Suprapubic skin (tissue), 4 donors: ENCODE measurements around the gene CLDN14. TPM values are rescaled to one million over a fixed set of nuclear protein-coding genes. Genes with fewer than 3 reads are reported as not detected.

Experiments
- DNase-seq, 2 donors: peaks; one replicate each; pipeline ENCODE4 v3.0.0-alpha.2; 2019; ENCODE audit warnings: low spot score in 2 of 2
- H3K27ac ChIP-seq: fragments of 200-600 bp; sonication (generic); one replicate; pipeline ENCODE4 v1.5.1; 2019
- H3K27me3 ChIP-seq: fragments of 200-600 bp; sonication (generic); one replicate; pipeline ENCODE4 v1.5.1; 2019
- H3K36me3 ChIP-seq: fragments of 200-600 bp; sonication (generic); one replicate; pipeline ENCODE4 v1.5.1; 2019
- H3K4me1 ChIP-seq: fragments of 200-600 bp; sonication (generic); one replicate; pipeline ENCODE4 v1.5.1; 2019
- H3K4me3 ChIP-seq: fragments of 200-600 bp; sonication (generic); one replicate; pipeline ENCODE4 v1.5.1; 2019; ENCODE audit warnings: mild to moderate bottlenecking
- H3K9me3 ChIP-seq: fragments of 200-600 bp; sonication (generic); one replicate; pipeline ENCODE4 v1.5.1; 2019
- CTCF ChIP-seq, 2 donors: fragments of 200-600 bp in 1 of 2; fragments of 450-650 bp in 1 of 2; sonication (generic) in 1 of 2; IDR thresholded peaks; one replicate each; pipeline ENCODE4 v1.5.1; 2016 to 2019; ENCODE audit warnings: antibody characterized with exemption in 2 of 2, mild to moderate bottlenecking in 1 of 2, moderate library complexity in 1 of 2
- EP300 ChIP-seq: sonication (generic); formaldehyde crosslinking; IDR thresholded peaks from one replicate; pipeline ENCODE4 v1.6.1; 2017; ENCODE audit warnings: antibody characterized with exemption
- POLR2A ChIP-seq, 2 donors: fragments of 450-650 bp; IDR thresholded peaks; one replicate each; pipeline ENCODE4 v1.6.1; 2017; ENCODE audit warnings: antibody characterized with exemption in 2 of 2, mild to moderate bottlenecking in 2 of 2, moderate library complexity in 2 of 2
- POLR2AphosphoS5 ChIP-seq, 3 donors: sonication (generic); formaldehyde crosslinking; IDR thresholded peaks; one replicate each; pipeline ENCODE4 v1.6.1; 2017; ENCODE audit warnings: antibody characterized with exemption in 3 of 3
- WGBS: methylation state at CpG from one replicate; pipeline ENCODE4 v1.1.5; 2018; 5-methylcytosine and 5-hydroxymethylcytosine counted together
- total RNA-seq, 4 donors: library from RNA; depleted of rRNA; stranded (reverse); fragments of >200 nt; gene quantifications; one replicate each; pipeline ENCODE4 v1.1.0, GENCODE V29; 2016

Gene CLDN14
- total RNA-seq, 4 donors from 2014 or later: 0.42 to 0.62 TPM; not detected in 2

DNA sequence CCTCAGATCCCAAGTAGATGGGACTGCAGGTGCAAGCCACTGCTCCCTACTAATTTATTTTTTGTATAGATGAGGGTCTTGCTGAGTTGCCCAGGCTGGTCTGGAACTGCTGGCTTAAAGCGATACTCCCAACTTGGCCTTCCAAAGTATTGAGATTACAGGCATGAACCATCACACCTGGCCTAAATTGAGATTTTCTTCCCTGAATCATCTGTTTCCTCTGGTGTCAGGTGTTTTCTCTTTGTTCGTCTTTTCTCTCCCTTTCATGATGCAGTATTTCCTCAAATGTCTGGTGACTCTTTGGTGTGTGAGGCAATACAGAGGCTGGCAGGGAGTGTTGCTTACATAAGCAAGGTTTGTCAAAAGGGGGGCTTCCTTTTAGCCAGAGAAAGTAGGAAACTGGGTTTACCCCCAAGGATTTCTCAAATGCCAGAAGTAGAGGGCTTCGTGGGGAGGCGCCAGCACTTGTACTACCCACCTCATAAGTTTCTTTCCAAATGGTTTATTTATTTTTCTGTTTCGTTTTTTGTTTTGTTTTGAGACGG lies 27.6 kb downstream of the CLDN14 start:
- Histone ChIP-seq H3K4me3 (no peak overlapping the region), H3K27ac (no peak overlapping the region), H3K9me3 (no peaks in the 10 kb centered on the region), H3K4me1 (no peaks in the 10 kb centered on the region), H3K27me3 (no peaks in the 10 kb centered on the region), H3K36me3 (no peaks in the 10 kb centered on the region)
- TF ChIP-seq POLR2AphosphoS5 (IDR thresholded peaks at IDR 0.05): no peak
- TF ChIP-seq POLR2A (IDR thresholded peaks at IDR 0.05): no peak
- TF ChIP-seq EP300: no peak
- TF ChIP-seq CTCF (IDR thresholded peaks at IDR 0.05): no peak
- 89% methylated on average over 6 of the region's 6 CpGs for WGBS
- no peak for DNase-seq

- no peak overlapping the region for H3K27ac ChIP-seq
- WGBS: 92% methylated on average over 8 of the region's 8 CpGs
- no peak overlapping the region for H3K4me3 ChIP-seq
- TF ChIP-seq CTCF (IDR thresholded peaks at IDR 0.05) (no peak), EP300 (no peak), POLR2A (IDR thresholded peaks at IDR 0.05) (no peak), POLR2AphosphoS5 (IDR thresholded peaks at IDR 0.05) (no peak)
- no peak for DNase-seq
- H3K9me3 ChIP-seq: no peaks in the 10 kb centered on the region
- no peaks in the 10 kb centered on the region for H3K36me3 ChIP-seq
- no peaks in the 10 kb centered on the region for H3K4me1 ChIP-seq
- H3K27me3 ChIP-seq: no peaks in the 10 kb centered on the region
Observed at GRCh38 chr21:36451506-36451905, 28.4 kb downstream of the CLDN14 start.

GRCh38 chr21:36450511-36450910 lies 29.4 kb downstream of the CLDN14 start:
- Histone ChIP-seq H3K36me3 (no peaks in the 10 kb centered on the region), H3K27ac (no peak overlapping the region), H3K4me1 (no peaks in the 10 kb centered on the region), H3K9me3 (no peaks in the 10 kb centered on the region), H3K27me3 (no peaks in the 10 kb centered on the region), H3K4me3 (no peak overlapping the region)
- TF ChIP-seq POLR2A (IDR thresholded peaks at IDR 0.05) (no peak), POLR2AphosphoS5 (IDR thresholded peaks at IDR 0.05) (no peak), EP300 (no peak), CTCF (IDR thresholded peaks at IDR 0.05) (no peak)
- DNase-seq: no peak
- WGBS: 81% methylated on average over 2 of the region's 2 CpGs

GRCh38 chr21:36446301-36446700 lies 33.6 kb downstream of the CLDN14 start:
- Histone ChIP-seq H3K27ac (no peak overlapping the region), H3K36me3 (no peaks in the 10 kb centered on the region), H3K4me1 (no peaks in the 10 kb centered on the region), H3K27me3 (no peaks in the 10 kb centered on the region), H3K4me3 (no peak overlapping the region), H3K9me3 (no peaks in the 10 kb centered on the region)
- no peak for DNase-seq
- WGBS: 70% methylated on average over 10 of the region's 10 CpGs
- TF ChIP-seq POLR2A (IDR thresholded peaks at IDR 0.05): no peak
- TF ChIP-seq CTCF (IDR thresholded peaks at IDR 0.05): no peak
- TF ChIP-seq POLR2AphosphoS5 (IDR thresholded peaks at IDR 0.05): no peak
- TF ChIP-seq EP300: no peak

DNA sequence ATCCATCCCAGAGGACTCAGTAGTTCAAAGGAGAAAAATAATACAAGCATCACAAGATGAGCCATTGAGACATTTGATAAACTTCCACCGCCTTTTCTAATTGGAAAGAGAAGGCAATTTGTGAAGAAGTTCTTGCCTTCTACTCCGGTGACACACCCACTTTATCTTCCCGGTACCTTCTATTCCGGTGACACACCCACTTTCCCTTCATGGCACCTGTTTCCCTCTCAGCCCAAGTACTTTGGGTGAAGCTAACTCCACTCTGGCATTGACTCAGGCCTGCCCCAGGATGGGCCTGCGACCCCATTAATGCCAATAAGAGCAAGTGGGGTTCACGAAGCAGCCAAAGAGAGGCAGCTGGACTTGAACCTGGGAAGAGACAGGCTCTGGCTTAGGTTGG lies 38.2 kb downstream of the CLDN14 start:
- TF ChIP-seq POLR2AphosphoS5 (IDR thresholded peaks at IDR 0.05) (no peak), CTCF (IDR thresholded peaks at IDR 0.05) (no peak), POLR2A (IDR thresholded peaks at IDR 0.05) (no peak), EP300 (no peak)
- no peaks in the 10 kb centered on the region for H3K27me3 ChIP-seq
- no peaks in the 10 kb centered on the region for H3K36me3 ChIP-seq
- WGBS: 92% methylated on average over 6 of the region's 6 CpGs
- no peak for DNase-seq
- H3K9me3 ChIP-seq: no peaks in the 10 kb centered on the region
- H3K4me1 ChIP-seq: no peaks in the 10 kb centered on the region
- no peak overlapping the region for H3K27ac ChIP-seq
- H3K4me3 ChIP-seq: no peak overlapping the region
